GM18867 (cell line): ENCODE data around the gene AP2A2.

ENCODE experiments used
- ATAC-seq: cut with Tn5 transposase; IDR thresholded peaks from one replicate; pipeline ENCODE4 v1.9.1; 2021; ENCODE audit warnings: mild to moderate bottlenecking, moderate library complexity; ENCODE audit not compliant: unreplicated experiment

The AP2A2 gene

DNA sequence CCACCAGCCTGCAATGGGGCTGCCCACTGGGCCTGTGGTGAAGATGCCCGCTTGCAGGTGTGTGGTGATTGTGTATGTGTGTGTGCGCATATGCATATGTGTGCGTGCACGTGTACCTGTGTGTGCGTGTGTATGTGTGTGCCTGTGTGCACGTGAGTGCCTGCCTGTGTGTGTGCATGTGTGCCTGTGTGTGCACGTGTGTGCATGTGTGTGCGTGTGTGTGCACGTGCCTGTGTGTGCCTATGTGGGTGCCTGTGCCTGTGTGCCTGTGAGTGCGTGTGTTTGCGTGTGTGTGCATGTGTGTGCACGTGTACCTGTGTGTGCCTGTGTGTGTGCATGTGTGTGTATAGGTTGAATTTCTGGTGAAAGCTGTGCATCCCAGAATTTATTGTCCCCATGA, 113.3 kb downstream of the AP2A2 start:
- no peak for ATAC-seq

GRCh38 chr11:1039481-1040427, 114.1 kb downstream of the AP2A2 start:
- no peak for ATAC-seq

GRCh38 chr11:1040428-1041148, 114.9 kb downstream of the AP2A2 start:
- ATAC-seq = no peak

DNA sequence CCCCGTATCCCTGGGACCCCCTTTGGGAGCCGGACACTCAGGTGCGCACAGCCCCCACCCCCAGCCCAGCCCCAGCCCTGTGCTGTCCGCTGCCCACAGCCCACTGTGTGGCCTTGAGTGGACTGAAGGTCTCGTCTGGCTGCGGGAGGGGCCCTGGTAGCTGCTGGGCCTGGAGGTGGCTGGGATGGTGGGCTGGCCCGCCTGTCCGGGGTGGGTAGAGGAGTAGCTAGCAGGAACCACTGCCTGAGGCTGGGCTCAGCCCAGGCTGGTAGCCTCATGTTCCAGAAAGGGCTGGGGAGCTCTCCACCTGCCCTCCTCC, 115.4 kb downstream of the AP2A2 start:
- ATAC-seq = no peak

- no peak for ATAC-seq
Measured at GRCh38 chr11:1041471-1041870, 115.8 kb downstream of the AP2A2 start.

DNA sequence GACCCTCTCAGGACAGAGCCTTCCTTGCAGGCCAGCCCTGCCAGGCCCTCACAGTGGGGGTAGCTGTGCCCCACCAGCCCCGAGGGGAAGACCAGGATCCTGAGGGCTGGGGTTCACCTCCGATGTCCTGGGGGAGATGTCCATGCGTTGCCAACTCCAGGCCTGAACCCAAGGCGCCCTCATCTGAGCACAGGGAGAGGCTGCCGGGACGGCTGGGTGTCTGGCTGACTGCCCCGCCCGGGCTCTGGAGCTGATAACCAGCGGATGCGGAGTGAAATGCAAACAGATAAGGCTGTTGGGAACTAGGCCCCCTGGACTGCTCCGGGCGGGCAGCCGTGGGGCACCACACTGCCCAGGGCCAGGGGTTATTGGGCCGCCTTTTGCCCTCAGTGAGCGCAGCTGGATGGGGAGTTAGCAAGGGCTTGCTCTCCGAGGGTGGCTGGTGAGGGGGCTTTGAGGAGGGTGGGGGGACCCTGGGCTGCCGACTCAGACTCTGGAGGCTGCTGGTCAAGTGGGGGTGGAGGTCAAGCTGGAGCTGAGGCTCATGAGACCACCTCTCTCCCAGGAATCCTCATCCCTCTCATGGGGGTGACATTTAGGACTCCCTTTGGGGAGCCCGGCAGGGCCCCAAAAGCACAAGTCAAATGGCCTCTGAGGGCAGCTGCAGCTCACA, 116.4 kb downstream of the AP2A2 start:
- no peak for ATAC-seq

- no peak for ATAC-seq
Measured at GRCh38 chr11:1042626-1043562, 117.2 kb downstream of the AP2A2 start.

DNA sequence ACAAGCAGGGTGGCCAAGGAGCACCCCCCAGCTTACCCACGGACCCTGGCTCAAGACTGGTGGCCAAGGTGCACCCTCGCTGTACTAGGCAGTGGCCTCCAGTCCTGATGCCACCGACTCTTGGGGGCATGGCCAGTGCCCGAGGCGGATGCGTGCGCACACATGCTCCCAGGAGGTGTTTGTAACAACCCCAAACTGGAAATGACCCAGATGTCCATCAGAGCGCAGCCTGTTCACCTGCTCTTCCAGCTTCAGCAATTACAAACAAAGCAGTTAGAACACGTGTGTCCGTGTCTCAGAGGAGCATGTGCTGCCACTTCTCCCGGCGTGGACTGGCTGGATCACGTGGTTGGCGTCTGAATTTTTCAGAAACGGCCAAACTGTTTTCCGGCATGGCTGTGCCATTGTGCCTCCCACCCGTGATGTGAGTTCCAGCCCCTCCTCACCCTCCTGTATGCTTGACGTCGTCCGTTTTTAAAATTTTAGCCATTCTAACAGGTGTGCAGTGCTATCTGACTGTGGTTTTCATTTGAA, 118.0 kb downstream of the AP2A2 start:
- ATAC-seq = no peak

- no peak for ATAC-seq
Measured at GRCh38 chr11:1044160-1044559, 118.5 kb downstream of the AP2A2 start.

DNA sequence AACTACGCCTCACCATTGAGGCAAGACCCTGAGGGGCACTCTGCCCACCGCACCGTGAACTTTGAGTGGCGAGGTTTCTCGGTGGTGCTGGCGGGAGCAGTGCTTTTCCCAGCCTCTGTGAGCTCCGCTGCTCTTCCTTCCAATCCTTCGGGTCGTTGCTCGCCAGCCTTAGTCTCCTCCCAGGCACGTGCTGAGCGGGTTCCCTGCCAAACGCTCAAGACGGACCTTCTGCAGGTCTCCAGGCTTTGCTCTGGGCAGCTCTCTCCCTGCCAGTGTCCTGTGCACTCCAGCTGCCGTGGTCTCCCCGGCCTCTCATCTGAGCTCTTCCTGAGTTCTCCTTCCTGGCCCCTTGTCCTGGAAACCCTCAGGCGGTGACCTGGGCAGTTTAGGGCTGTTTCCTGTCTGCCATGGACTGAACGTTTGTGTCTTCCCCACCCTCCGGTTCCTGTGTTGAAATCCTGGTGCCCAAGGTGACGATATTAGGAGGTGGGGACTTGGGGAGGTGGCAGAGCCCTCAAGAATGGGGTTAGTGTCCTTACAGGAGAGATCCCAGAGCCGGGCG, 122.0 kb downstream of the AP2A2 start:
- no peak for ATAC-seq

GRCh38 chr11:1048375-1049070, 122.9 kb downstream of the AP2A2 start:
- no peak for ATAC-seq

- ATAC-seq = no peak
Measured at GRCh38 chr11:1049071-1049405, 123.4 kb downstream of the AP2A2 start.

DNA sequence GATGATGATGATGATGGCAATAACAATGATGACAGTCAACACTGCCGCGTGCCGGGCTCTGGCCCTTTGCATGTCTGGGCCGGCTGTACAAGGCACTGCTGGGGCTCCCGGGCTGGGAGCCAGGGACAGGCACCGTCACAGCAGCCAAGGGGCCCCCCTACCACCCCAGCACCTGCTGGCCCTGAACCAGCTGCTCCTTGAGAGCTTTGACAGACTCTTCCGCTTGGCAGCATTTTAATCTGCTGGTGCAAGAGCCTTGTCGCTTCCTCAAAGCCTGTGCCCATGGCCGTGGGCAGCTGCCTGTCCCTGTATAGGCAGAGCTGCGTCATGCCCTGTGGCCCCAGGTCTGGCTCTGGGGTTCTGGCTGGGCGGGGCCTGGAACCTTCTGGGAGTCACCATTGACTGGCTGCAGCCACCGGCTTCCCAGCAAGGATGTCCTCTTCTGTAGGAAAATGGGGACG, 123.8 kb downstream of the AP2A2 start:
- ATAC-seq = no peak

DNA sequence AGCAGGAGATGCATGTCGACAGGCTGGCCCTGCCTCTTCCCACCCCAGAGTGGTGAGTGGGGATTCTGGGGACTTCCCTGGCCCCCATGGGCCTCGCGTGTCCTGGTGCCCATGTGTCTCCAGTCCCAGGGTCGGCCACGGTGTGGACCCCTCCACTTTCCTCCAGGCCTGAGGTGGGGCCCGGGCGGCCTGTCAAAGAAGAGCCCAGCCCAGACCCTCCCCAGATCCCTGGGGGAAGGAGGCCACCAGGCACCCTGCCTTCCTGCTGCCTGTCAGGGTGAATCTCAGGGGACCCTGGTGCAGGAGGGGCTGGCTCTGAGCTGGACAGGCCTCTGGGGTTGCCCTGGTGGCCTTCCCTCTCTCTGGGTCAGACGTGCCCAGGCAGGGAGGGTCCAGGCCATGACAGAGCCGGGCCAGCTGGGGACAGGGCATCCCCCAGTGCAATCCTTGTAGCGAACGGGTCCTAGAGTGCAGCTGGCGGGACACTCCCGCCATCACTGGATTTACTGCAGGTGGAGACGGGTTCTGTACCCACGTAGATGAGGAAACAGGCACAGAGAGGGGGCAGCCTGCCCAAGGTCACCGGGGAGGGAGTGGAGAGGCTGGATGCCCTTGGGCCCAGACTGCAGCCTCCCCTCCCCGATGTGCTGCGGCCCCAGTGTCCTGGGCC, 124.4 kb downstream of the AP2A2 start:
- no peak for ATAC-seq

DNA sequence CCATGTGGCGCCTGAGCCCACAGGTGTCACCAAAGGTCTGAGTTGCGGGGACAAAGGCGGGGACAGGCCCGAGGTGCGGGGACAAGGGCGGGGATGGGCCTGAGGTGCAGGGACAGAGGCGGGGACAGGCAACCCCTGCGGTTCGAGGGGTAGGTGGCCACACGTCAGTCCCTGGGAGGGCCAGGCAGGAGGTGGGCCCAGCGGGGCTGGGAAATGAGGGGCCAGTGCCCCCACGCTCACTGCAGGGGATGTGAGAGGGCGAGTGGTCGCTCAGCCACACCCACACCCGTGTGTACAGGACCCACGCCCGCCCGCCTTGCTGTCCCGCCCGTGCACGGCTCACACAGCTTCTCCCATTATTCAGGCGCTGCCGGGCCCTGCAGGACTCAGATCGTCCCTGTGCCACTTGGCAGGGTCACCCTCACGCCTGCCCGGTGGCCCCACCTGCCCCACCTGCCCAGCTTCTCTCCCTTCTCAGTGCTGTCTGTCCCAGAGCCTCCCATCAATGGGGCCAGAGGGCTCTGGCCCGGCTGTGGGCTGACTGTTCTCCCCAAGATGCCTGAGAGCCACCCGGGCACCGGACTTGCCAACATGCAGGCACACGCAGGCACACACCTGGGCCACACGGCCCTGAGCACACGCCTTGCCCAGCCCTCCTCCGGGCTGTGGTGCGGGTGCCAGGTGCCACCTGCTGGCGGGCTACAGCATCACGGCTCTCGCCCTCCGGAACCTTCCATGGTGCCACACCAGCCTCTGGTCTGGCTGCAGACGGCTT, 125.1 kb downstream of the AP2A2 start:
- no peak for ATAC-seq

DNA sequence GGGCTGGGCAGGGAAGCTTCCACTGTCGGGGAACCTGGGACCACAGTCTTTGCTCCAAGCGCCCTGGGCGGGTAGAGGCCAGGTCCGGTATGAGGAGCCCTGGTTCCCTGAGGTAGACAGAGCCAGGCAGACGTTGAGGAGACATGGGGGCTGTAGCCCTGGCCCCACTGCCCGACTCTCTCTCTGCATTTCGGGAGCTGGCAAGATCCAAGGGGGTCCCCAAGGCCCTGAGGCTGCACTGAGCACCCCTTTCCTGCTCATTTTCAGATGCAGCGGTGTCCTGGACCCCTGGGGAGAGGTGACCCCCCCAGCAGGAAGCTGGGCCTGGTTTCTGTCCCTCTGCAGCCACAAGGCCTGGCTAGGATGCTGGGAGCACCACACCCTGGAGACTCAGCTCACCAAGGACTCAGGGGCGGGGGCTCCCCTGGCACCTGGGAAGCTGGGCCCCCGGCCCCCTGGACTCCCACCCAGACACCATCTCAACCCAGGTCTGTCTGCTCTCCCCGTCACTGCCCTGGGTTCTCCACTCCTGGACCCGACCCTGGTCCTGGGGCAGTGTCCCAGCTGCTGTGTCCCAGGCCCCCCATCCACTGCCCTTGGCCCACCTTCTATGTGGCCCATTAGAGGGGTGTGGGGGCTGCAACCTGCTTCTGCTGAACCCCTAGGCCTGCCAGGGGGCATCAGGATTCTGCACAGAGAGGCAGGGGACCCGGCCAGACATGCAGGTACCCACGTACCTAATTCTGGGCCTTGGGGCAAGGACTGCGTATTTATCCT, 125.9 kb downstream of the AP2A2 start:
- no peak for ATAC-seq
